GM19099 (cell line): ENCODE results near the gene DCTPP1.

ENCODE experiments used
- POLR2A ChIP-seq: IDR thresholded peaks from 3 replicates; pipeline ENCODE4 v1.6.1; 2011; ENCODE audit warnings: low read depth; ENCODE audit not compliant: insufficient read length; ENCODE audit errors: extremely low read depth

Gene DCTPP1

GRCh38 chr16:30399435-30400186 is 30.2 kb downstream of the DCTPP1 start:
- no peak for TF ChIP-seq POLR2A

- TF ChIP-seq POLR2A, result no peak
These were observed 31.0 kb downstream of the DCTPP1 start for GRCh38 chr16:30398661-30399434.

GRCh38 chr16:30397776-30398660 is 31.8 kb downstream of the DCTPP1 start:
- no peak for TF ChIP-seq POLR2A

- TF ChIP-seq POLR2A, result no peak
These were observed 32.8 kb downstream of the DCTPP1 start for GRCh38 chr16:30397056-30397455.

GRCh38 chr16:30395992-30396585 is 33.7 kb downstream of the DCTPP1 start:
- no peak for TF ChIP-seq POLR2A

GRCh38 chr16:30395155-30395991 is 34.5 kb downstream of the DCTPP1 start, which contains the start of gene ZNF48:
ZNF48 (plus strand) TSS chr16:30395420; CDS start chr16:30395795, 375 bp downstream.
- peak; percentile 64 for TF ChIP-seq POLR2A

GRCh38 chr16:30394592-30395154 is 35.2 kb downstream of the DCTPP1 start:
- no peak for TF ChIP-seq POLR2A

- TF ChIP-seq POLR2A, result no peak
These were observed 46.3 kb downstream of the DCTPP1 start for GRCh38 chr16:30383521-30383920.

DNA sequence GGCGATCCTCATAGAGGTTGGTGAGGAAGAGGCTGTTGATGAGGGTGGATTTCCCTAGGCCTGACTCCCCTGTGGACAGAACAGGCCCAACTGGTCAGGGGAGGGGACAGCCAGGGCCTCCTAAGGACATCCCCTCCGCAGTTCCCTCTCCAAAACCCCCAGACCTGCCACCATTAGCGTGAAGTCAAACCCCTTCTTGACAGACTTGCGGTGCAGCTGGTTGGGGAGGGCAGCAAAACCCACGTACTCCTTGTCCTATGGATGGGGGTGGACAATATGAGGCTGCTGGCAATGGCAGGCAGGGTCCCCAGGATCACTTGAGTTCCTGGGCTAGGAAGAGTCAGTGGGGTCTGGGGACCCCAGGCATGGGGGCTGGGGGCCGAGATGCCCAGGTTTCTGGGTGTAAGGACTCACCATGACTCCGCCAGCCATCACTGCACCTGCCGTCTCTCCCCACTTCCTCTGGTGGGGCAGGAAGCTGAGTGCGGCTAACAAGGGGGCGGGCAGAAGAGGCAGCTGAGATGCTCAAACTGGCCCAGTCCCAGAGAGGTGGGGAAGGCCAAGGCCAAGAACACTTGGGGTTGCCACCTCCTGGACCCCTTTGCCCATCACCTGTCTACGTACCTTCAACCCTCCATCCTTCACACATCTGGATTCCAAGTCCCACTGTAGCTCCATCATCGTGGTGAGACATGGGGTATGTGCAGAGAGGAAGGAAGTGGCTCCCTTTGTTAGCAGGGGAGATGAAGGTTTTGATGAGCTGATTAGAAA is 47.5 kb downstream of the DCTPP1 start, which contains the start of gene SEPTIN1:
Gene SEPTIN1, minus strand, starts transcription at position 451 of the 771 bp plus-strand sequence. Its CDS starts 19 bp downstream, at position 432.
- peak; percentile 77 for TF ChIP-seq POLR2A

DNA sequence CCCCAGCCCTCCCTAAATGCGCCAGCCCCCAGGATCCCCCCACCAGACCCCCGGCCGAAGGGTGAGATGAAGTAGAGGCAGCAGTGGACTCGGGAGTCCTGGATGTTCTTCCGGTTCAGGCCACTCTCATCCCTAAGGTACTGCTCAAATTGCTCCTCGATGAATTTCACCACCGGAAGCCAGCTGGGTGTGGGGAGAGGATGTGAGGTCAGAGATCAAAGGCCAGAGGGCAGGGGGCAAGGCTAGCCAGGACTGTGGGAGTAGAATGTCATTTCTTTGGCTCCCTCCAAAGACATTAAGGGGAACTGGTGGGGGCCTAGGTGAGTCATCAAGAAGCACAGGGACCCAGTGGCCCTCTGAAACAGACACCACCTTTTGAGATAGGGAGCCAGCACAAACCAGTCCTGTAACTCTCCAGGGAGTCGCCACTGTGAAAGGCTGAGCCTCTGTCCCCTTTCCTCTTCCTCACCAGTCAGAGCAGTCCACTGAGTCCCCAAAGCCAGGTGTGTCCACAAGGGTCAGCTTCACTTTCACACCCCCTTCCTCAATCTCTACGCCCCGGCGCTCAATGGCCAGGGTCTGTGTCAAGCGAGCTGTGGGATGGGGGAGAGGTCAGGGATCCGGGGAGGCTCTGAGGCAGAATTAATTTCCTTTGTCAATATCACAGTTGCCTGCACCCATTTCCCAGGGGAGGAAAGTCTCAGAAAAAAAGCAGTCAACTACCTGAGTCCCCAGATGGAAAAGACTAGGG is 48.4 kb downstream of the DCTPP1 start:
- TF ChIP-seq POLR2A, result no peak

DNA sequence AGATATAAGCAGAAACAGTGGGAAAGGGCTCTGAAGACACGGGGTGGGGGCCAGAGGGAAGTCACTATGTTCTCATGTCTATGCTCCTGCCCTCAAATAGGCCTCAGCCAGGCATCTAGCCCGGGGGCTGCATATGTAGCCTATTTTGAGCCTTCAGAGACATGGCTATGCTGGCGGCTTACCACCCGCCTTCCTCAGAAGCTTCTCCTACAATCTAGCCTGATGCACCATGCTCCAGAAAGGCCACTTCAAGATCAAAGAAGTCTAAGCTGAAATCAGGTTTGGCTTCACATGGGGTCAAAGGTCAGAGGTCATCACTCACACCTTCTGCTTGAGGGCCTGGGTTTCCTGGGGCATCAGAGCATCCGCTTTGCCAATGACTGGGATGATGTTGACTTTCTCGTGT is 49.0 kb downstream of the DCTPP1 start:
- TF ChIP-seq POLR2A, result no peak
